Measurements from ENCODE around the gene IL12RB1. TPM values are rescaled to one million over a fixed set of nuclear protein-coding genes. Genes with fewer than 3 reads are reported as not detected.
A peak's percentile ranks its signal among the peaks of the same experiment; 100 is the strongest.

IL12RB1 gene
- total RNA-seq, result 10 to 100 TPM; 66.1 to 70.6 TPM

DNA sequence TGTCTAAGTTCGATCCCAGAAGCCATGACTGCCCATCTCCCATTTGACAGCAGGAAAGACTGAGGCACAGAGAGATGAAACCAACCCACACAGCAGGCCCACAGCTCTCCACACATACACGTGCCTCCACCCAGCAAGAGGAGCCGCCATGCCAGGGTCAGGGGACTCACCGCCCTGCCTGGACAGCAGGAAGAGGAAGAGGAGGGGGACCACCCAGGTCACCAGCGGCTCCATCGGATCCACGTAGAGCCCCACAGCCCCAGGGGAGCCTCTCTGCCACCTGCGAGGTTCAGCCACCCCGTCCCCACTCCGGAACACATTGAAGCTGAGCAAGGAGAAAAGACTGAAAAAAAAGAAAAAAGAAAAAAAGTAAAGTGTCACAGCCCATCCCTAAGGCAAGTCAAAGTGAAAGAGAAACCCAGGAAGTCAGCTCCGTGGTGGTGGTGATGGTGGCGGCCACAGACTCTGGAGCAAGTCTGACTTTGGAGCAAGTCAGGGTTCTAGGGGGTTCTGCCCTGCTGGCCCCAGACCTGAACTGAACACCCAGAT, at the start of gene IL12RB1:
Gene IL12RB1, minus strand, starts transcription at position 345 of the 549 bp plus-strand sequence. Its CDS starts 111 bp downstream, at position 234.
- ChIA-PET POLR2A (interaction anchor here (0.9 to 3.2 kb wide), 16 partner anchors 11 to 832 kb away, joined by 3 to 23 read pairs (median 3); partner anchors contain the start of genes COPE, DDX49, IFI30 and MAST3), CTCF (interaction anchor here (1.2 to 2.0 kb wide), 5 partner anchors 25 to 66 kb away, joined by 3 to 6 read pairs (median 4); partner anchors contain the start of gene PIK3R2)
- Mint-ChIP-seq H3K27ac (peak within 1 kb of the TSS; percentile 98), H3K4me3 (peak within 1 kb of the TSS; percentile 97), H3K4me1 (peaks cover 74% of the 10 kb centered on the region), H3K9me3 (peaks cover 4% of the 10 kb centered on the region), H3K27me3 (no peaks in the 10 kb centered on the region), H3K36me3 (ENCODE audit: low read depth) (peaks cover 28% of the 10 kb centered on the region)
- DNase-seq, result peak; percentile 83

DNA sequence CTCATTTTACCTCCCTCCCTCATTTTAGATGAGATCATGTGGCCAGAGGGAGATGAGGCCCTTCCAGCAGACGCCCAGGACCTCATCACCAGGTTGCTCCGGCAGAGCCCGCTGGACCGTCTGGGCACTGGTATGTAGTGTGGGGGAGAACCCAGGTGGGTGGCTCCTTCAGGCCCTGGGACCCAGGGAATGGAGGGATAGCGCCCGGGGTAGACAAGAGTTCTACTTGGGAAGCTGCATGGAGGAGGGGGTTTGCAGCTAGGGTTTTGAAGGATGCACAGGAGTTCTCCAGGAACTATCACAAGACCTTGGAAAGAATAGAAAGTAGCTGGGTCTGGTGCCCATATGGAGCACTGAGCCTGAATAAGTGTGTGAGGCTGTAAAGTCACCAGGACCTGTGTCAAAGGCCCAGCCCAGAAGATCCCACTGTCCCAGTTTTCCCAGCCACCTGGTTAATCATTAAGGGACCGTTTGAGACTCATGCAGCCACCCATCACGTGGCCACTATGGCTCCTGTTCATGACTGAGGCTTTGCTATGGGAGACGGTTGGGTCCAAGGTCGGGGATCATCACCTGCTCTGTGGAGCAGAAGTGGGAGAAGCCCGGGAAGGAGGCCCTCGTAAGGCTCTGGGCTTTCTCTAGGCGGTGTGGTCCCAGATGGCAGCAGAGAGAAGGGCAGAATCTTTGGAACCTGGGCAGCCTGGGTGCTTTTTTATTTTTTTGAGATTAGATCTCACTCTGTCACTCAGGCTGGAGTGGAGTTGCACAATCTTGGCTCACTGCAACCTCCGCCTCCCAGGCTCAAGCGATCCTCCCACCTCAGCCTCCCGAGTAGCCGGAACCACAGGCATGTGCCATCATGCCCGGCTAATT, 49.2 kb upstream of the IL12RB1 start:
- CTCF ChIA-PET, result no interaction called here
- no peak overlapping the region for H3K27ac Mint-ChIP-seq

GRCh38 chr19:18131841-18132596, 45.3 kb upstream of the IL12RB1 start:
- no peak overlapping the region for H3K27ac Mint-ChIP-seq
- no peaks in the 10 kb centered on the region for H3K27me3 Mint-ChIP-seq
- H3K4me1 Mint-ChIP-seq, result peaks cover 10% of the 10 kb centered on the region
- CTCF ChIA-PET, result no interaction called here
- H3K9me3 Mint-ChIP-seq, result no peaks in the 10 kb centered on the region
- POLR2A ChIA-PET, result no interaction called here
- H3K4me3 Mint-ChIP-seq, result no peak overlapping the region
- H3K36me3 Mint-ChIP-seq (ENCODE audit: low read depth), result peaks cover 50% of the 10 kb centered on the region
- DNase-seq, result no peak

More for the DNA sequence above, 49.2 kb upstream of the IL12RB1 start:
- Mint-ChIP-seq H3K4me1 (no peaks in the 10 kb centered on the region), H3K36me3 (ENCODE audit: low read depth) (peaks cover 49% of the 10 kb centered on the region), H3K27me3 (no peaks in the 10 kb centered on the region), H3K4me3 (no peak overlapping the region), H3K9me3 (no peaks in the 10 kb centered on the region)
- DNase-seq, result no peak
- POLR2A ChIA-PET, result interaction anchor here (1.1 kb wide), 1 partner anchor 16 kb away, joined by 3 read pairs; no protein-coding TSS in a partner anchor

- Mint-ChIP-seq H3K36me3 (ENCODE audit: low read depth) (peaks cover 48% of the 10 kb centered on the region), H3K4me3 (no peak overlapping the region), H3K27ac (no peak overlapping the region), H3K4me1 (peaks cover 11% of the 10 kb centered on the region), H3K27me3 (no peaks in the 10 kb centered on the region), H3K9me3 (no peaks in the 10 kb centered on the region)
- POLR2A ChIA-PET, result no interaction called here
- DNase-seq, result no peak
- CTCF ChIA-PET, result no interaction called here
Measured at GRCh38 chr19:18130523-18131242, 43.9 kb upstream of the IL12RB1 start.

DNA sequence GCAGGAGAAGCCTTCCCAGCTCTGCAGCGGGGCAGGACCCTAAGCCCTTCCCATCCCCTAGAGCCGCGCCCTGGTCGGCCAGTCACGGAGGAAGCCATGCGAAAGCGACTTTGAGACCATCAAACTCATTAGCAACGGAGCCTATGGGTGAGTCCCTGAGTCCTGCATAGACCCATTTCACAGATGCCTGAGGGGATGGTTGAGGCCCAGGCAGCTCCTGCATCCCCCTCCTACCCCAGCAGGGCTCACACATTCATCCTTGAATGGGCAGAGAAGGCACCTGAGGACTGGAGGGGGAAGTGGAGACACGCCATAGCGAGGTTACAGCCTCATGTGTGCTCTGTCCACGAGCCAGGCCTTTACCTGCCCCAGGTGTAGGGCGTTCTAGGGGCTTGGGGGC, 42.1 kb upstream of the IL12RB1 start:
- no peaks in the 10 kb centered on the region for H3K9me3 Mint-ChIP-seq
- DNase-seq, result no peak
- H3K4me1 Mint-ChIP-seq, result peaks cover 11% of the 10 kb centered on the region
- H3K36me3 Mint-ChIP-seq (ENCODE audit: low read depth), result peaks cover 45% of the 10 kb centered on the region
- no peak overlapping the region for H3K4me3 Mint-ChIP-seq
- no peaks in the 10 kb centered on the region for H3K27me3 Mint-ChIP-seq
- no peak overlapping the region for H3K27ac Mint-ChIP-seq
- ChIA-PET CTCF (interaction anchor here (0.5 to 2.3 kb wide), 3 partner anchors 10 to 198 kb away, joined by 4 to 8 read pairs (median 4); no protein-coding TSS in a partner anchor), POLR2A (interaction anchor here (1.1 to 2.9 kb wide), 5 partner anchors 10 to 23 kb away, joined by 4 to 15 read pairs (median 5); partner anchors contain the start of gene PIK3R2)

DNA sequence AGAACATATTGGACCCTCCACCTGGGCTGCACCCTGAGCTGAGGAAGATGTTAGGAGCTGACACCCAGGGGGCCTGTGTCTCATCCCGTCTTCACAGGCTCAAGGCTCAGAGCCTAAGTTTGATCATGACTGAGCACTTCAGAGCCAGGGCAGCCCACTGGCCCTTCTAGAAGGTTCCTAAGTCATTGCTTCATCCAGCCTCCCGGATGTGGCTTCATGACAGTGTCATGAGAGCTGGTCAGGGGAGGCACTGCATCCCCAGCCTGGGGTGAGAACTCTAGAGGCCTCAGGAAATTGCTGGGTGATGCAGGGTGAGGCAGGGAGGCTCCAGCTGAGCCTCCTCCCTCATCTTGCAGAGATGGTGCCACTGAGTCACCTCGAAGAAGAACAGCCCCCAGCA, 41.3 kb upstream of the IL12RB1 start:
- H3K4me1 Mint-ChIP-seq, result peaks cover 11% of the 10 kb centered on the region
- no peaks in the 10 kb centered on the region for H3K27me3 Mint-ChIP-seq
- peak overlapping the region; percentile 79 for H3K27ac Mint-ChIP-seq

GRCh38 chr19:18126097-18126496, 39.4 kb upstream of the IL12RB1 start:
- Mint-ChIP-seq H3K27me3 (no peaks in the 10 kb centered on the region), H3K27ac (peak overlapping the region; percentile 66), H3K4me3 (no peak overlapping the region), H3K4me1 (peaks cover 15% of the 10 kb centered on the region), H3K36me3 (ENCODE audit: low read depth) (peaks cover 46% of the 10 kb centered on the region), H3K9me3 (no peaks in the 10 kb centered on the region)
- POLR2A ChIA-PET, result interaction anchor here (1.1 to 1.3 kb wide), 2 partner anchors 16 to 25 kb away, joined by 3 to 4 read pairs; no protein-coding TSS in a partner anchor
- CTCF ChIA-PET, result interaction anchor here (0.9 to 1.3 kb wide), 3 partner anchors 13 to 42 kb away, joined by 3 to 4 read pairs (median 3); no protein-coding TSS in a partner anchor
- no peak for DNase-seq

More for the DNA sequence above, 41.3 kb upstream of the IL12RB1 start:
- H3K36me3 Mint-ChIP-seq (ENCODE audit: low read depth), result peaks cover 49% of the 10 kb centered on the region
- DNase-seq, result peak; percentile 64
- no peak overlapping the region for H3K4me3 Mint-ChIP-seq
- no peaks in the 10 kb centered on the region for H3K9me3 Mint-ChIP-seq
- ChIA-PET CTCF (interaction anchor here (0.5 to 2.3 kb wide), 4 partner anchors 10 to 199 kb away, joined by 3 to 8 read pairs (median 4); no protein-coding TSS in a partner anchor), POLR2A (interaction anchor here (1.1 to 2.9 kb wide), 5 partner anchors 9 to 24 kb away, joined by 4 to 15 read pairs (median 5); partner anchors contain the start of gene PIK3R2)

DNA sequence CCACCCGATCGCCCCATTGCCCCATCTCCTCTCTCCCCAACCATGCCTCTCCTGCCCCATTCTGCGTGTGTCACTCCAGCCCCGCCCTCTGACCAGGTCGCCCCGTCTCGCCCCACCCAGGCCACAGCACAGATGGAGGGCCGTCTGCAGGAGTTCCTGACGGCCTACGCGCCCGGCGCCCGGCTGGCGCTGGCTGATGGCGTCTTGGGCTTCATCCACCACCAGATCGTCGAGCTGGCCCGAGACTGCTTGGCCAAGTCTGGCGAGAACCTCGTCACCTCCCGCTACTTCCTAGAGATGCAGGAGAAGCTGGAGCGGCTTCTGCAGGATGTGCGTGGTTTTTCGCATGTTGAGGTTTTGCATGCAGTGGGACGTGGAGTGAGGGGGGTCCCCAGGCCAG, 37.1 kb upstream of the IL12RB1 start:
- no peak for DNase-seq
- no peak overlapping the region for H3K27ac Mint-ChIP-seq
- ChIA-PET POLR2A (no interaction called here), CTCF (no interaction called here)
- H3K36me3 Mint-ChIP-seq (ENCODE audit: low read depth), result peaks cover 42% of the 10 kb centered on the region
- no peak overlapping the region for H3K4me3 Mint-ChIP-seq
- H3K9me3 Mint-ChIP-seq, result no peaks in the 10 kb centered on the region
- peaks cover 37% of the 10 kb centered on the region for H3K4me1 Mint-ChIP-seq
- no peaks in the 10 kb centered on the region for H3K27me3 Mint-ChIP-seq

DNA sequence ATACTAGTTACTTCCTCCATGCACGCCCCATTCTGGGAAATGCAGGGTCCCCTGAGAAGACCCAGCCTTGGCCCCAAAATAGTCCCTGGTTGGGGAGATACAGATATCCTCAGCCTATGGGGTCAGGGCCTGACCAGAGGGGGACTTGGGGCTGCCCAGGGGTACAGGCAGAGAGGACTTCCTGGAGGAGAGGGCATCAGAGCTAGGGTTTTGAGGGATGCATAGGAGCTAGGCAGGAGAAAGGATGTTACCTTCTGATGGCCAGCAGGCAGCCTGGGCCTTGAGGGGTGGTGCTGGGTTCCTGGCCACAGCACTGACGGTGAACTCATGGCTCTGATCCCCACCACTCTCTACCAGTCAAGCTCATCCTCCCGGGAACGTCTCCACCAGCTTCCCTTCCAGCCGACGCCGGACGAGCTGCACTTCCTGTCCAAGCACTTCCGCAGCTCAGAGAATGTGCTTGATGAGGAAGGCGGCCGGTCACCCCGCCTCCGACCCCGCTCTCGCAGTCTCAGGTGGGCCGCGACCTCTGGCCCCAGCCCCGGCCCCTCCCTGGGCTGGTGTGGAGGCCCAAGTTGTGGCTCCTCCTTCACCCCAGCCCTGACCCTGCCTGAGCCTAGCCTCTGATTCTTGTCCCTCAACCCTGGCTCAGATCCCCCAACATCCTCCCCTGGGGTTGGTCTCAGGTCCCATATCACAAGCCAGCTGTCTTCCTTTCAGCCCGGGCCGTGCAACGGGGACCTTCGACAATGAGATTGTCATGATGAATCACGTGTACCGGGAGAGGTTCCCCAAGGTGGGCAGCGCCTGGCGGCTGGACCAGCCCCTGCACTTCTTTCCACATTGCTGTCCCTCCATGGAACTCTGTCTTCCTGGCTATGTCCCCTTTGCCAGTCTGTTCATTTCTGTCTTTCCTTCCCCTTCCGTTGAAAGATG, 36.4 kb upstream of the IL12RB1 start:
- no peak for DNase-seq
- Mint-ChIP-seq H3K36me3 (ENCODE audit: low read depth) (peaks cover 37% of the 10 kb centered on the region), H3K4me1 (peaks cover 34% of the 10 kb centered on the region), H3K27me3 (no peaks in the 10 kb centered on the region), H3K4me3 (no peak overlapping the region), H3K27ac (no peak overlapping the region), H3K9me3 (no peaks in the 10 kb centered on the region)
- CTCF ChIA-PET, result no interaction called here
- POLR2A ChIA-PET, result interaction anchor here (1.1 kb wide), 2 partner anchors 35 to 37 kb away, joined by 3 read pairs; no protein-coding TSS in a partner anchor

- CTCF ChIA-PET, result no interaction called here
- no peak overlapping the region for H3K4me3 Mint-ChIP-seq
- peaks cover 32% of the 10 kb centered on the region for H3K4me1 Mint-ChIP-seq
- POLR2A ChIA-PET, result interaction anchor here (1.1 kb wide), 2 partner anchors 34 to 38 kb away, joined by 3 read pairs; no protein-coding TSS in a partner anchor
- H3K9me3 Mint-ChIP-seq, result no peaks in the 10 kb centered on the region
- no peaks in the 10 kb centered on the region for H3K27me3 Mint-ChIP-seq
- H3K27ac Mint-ChIP-seq, result no peak overlapping the region
- peaks cover 34% of the 10 kb centered on the region for H3K36me3 Mint-ChIP-seq (ENCODE audit: low read depth)
- no peak for DNase-seq
Measured at GRCh38 chr19:18122424-18122823, 35.7 kb upstream of the IL12RB1 start.

DNA sequence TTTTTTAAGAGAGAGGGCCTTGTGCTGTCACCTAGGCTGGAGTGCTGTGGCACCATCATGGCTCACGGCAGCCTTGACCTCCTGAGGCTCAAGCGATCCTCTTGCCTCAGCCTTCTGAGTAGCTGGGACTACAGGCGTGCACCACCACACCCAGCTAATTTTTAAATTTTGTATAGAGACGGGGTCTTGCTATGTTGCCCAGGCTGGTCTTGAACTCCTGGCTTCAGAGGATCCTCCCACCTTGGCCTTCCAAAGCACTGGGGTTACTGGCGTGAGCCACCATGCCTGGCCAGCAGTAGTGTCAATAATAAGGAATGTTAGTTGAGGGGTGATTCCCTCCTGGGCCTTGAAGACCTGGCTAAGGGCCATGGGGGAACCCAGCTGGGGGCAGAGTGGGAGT, 34.4 kb upstream of the IL12RB1 start:
- POLR2A ChIA-PET, result interaction anchor here (1.0 to 2.8 kb wide), 2 partner anchors 34 to 71 kb away, joined by 3 to 12 read pairs; partner anchors contain the start of gene IL12RB1
- Mint-ChIP-seq H3K4me3 (no peak overlapping the region), H3K27me3 (no peaks in the 10 kb centered on the region), H3K4me1 (peaks cover 37% of the 10 kb centered on the region), H3K36me3 (ENCODE audit: low read depth) (peaks cover 31% of the 10 kb centered on the region), H3K27ac (no peak overlapping the region), H3K9me3 (no peaks in the 10 kb centered on the region)
- no peak for DNase-seq
- CTCF ChIA-PET, result interaction anchor here (1.7 kb wide), 1 partner anchor 41 kb away, joined by 4 read pairs; no protein-coding TSS in a partner anchor

All from activated CD4-positive, alpha-beta memory T cell treated with anti-CD3 and anti-CD28 coated beads, Interleukin-2, amount 10 ng/mL, durations not matched to agents 7 days and 5 days (primary cell).